Epithelial cell of proximal tubule (primary cell): ENCODE measurements around the gene LDHAL6A. TPM values are rescaled to one million over a fixed set of nuclear protein-coding genes. Genes with fewer than 3 reads are reported as not detected.
"Not testable (repeated sequence)": the region's sequence is repeated elsewhere in the genome, so short reads cannot be mapped to it uniquely, and the experiment has no call there.

Experiments used
- DNase-seq: peaks from one replicate; pipeline ENCODE4 v3.0.0-alpha.2; 2011; ENCODE audit warnings: low read depth
- H3K4me3 ChIP-seq: 2 replicates; pipeline ENCODE4 v1.5.1; 2011; ENCODE audit warnings: low read depth, mild to moderate bottlenecking, low read length
- CTCF ChIP-seq: conservative IDR thresholded peaks from 2 replicates; pipeline ENCODE4 v1.5.1; 2012; ENCODE audit warnings: low read depth, mild to moderate bottlenecking, low read length
- total RNA-seq: library from RNA; depleted of rRNA; stranded (reverse); fragments of >200 nt; gene quantifications from 2 replicates; pipeline ENCODE4 v1.2.3, GENCODE V29; 2015

Gene LDHAL6A
- not detected in 2 replicates for total RNA-seq

DNA sequence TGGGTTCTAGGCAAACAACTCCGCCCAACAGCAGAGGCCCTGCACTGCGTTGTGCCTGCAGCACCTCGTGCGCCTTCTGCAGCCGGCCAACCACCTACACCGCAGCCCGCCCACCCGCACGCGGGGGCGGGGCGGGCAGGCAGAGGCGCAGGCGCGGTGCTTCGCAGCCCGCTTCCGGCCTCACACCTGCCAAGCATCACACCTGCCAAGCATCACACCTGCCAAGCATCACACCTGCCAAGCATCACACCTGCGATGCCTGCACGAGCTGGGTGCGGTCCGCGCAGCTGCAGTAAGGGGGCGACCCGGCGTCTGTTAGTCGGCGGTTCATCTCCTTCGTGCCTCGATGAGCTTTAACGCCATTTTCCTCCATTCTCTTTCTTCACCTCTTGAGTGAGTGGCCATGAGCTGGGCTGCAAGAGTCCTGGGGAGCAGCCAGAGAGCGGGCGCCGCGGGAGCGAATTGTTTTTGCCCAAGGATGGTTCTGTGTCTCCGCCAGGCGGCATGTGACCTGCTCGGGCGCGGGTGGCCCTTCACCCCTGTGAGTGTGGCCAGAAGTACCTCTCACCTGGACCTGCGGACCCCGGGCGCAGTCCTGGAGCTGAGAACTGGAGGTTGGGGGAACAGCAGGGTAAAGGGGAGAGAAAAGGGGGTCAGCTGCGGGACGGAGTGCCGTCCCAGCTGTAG lies at the start of gene LDHAL6A:
TSS of gene LDHAL6A (plus strand) at position 171 of the 687 bp plus-strand sequence. CDS start 825 bp downstream, outside the sequence.
- H3K4me3 ChIP-seq: no peak within 1 kb of the TSS
- TF ChIP-seq CTCF: no peak
- no peak for DNase-seq

GRCh38 chr11:18407400-18407799 lies 48.3 kb upstream of the LDHAL6A start:
- not testable (repeated sequence) for H3K4me3 ChIP-seq, DNase-seq

DNA sequence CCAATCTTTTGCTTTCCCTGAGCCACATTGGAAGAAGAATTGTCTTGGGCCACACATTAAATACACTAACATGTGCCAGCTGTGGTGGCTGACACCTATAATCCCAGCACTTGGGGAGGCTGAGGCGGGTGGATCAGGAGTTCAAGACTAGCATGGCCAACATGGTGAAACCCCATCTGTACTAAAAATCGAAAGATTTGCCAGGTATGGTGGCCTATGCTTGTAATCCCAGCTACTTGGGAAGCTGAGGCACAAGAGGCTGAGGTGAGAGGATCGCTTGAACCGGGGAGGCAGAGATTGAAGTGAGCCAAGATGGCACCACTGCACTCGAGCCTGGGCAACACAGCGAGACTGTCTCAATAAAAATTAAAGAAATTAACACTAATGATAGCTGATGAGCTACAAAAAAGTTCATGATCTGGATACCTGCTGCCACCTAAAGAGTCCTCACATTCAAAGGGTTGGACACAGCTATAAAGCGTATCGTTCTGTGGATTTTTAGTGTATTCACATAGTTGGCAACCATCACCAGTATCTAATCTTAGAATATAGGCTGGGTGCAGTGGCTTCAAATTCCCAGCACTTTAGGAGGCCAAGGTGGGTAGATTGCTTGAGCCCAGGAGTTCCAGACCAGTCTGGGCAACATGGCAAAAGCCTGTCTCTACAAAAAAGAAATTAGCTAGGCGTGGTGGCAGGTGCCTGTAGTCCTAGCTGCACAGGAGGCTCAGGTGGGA lies 46.9 kb upstream of the LDHAL6A start:
- no peak for DNase-seq
- no peak for TF ChIP-seq CTCF
- H3K4me3 ChIP-seq: no peak overlapping the region

DNA sequence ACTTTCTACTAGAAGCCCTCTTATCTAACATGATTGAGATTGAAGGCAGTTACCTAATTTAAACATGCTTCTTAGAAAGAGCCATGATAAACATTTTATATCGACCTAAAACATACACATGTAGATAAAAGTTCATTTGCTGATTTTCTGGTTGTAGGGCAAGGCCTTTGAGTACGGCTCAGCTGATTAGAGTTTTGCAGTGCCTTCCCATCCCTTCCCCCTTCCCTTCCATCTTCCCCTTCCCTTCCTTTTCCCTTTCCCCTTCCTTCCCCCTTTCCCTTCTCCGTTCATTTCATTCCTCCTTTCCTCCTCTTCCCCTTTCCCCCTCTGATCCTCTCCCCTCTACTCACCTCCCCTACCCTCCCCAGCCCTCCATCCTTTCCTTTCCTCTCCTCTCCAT lies 39.2 kb upstream of the LDHAL6A start:
- no peak for TF ChIP-seq CTCF
- DNase-seq: no peak
- no peak overlapping the region for H3K4me3 ChIP-seq

- DNase-seq: no peak
- no peak for TF ChIP-seq CTCF
- H3K4me3 ChIP-seq: no peak overlapping the region
These were observed 36.6 kb upstream of the LDHAL6A start for GRCh38 chr11:18419040-18419439.

GRCh38 chr11:18420067-18420466 lies 35.6 kb upstream of the LDHAL6A start:
- no peak for TF ChIP-seq CTCF
- H3K4me3 ChIP-seq: no peak overlapping the region
- no peak for DNase-seq

DNA sequence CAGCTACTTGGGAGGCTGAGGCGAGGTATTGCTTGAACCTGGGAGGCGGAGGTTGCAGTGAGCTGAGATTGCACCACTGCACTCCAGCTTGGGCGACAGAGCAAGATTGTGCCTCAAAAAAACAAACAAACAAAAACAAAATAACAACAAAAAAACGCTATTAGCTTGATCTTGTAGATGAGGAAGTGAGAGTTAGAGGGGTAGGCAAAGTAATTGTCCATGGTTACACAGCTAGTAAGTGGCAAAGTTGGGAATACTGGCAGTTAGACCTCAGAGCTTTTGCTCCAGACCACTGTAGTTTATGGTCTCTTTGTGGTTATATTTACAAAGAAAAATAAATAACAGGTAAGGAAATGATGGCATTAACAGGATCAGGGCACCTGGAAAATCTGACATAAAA lies 28.4 kb upstream of the LDHAL6A start:
- no peak for TF ChIP-seq CTCF
- no peak for DNase-seq
- no peak overlapping the region for H3K4me3 ChIP-seq
